Activated CD8-positive, alpha-beta memory T cell treated with anti-CD3 and anti-CD28 coated beads for 48 hours (primary cell): ENCODE data around the gene ARPC5L.

Source experiments
- DNase-seq, 3 experiments: peaks; one replicate each; pipeline ENCODE4 v3.0.0-alpha.2; 2020; ENCODE audit warnings: low read depth in 2 of 3, low spot score in 2 of 3

ARPC5L gene

DNA sequence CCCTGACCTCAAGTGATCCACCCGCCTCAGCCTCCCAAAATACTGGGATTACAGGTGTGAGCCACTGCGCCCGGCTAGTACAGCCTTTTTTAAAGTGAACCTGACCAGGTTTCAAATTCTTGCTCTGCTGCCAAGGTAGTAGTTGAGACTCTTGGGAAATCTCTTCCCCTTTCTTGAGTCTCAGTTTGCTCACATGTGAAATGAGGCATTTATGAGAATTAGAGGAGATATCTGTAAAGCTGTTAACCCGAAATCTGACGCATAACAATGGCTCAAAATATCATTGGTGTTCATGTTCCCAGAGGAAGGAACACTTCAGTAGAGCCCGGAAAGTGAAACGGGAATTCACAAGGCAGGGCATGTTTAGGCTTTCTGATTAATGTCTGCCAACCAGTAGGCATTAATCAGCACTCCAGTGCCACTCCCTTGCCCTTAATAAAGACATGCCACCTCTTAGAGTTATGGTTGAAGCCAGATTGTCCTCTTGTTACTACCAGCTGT lies 1.5 kb downstream of the ARPC5L start:
- no peak for DNase-seq

DNA sequence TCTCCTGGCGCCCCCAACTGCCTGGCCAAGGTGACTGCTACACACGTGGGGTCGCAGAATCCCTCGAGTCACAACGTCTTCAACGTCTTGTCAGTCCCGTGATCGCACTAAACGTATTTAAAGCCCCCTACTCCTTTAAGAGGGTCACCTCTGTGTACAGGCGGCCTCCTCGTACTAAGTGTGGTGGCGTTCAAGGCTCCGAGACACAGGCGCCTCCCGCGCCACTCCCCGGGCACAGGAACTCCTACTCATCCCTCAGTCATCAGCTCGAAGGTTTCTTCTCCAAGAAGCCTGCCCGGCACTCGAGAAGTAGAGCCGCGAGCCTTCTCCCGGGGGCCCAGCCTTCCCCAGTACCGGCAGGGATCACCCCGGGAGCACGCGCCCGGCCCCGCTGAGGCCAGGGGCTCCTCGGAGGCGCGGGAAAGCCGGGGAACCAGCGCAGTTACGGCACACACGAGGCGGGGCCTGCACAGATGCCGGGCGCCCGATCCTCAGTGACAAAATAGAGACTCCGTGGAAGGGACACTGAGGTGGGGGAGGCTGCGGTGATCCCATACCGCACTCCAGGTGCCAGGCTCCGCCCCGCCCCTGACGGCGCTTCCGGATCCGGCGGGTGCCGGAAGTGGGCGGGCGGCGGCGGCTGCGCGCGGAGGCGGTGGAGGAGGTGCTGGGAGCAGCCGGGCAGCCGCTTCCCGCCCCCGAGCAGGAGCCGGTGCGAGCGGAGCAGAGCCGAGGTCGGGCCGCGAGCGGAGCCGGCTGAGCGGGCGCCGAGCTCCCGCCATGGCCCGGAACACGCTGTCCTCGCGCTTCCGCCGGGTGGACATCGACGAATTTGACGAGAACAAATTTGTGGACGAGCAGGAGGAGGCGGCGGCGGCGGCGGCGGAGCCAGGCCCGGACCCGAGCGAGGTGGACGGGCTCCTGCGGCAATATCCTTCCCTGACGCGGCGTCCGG lies 6.9 kb downstream of the ARPC5L start:
- peak; percentile 74 to 95 (median 84) for DNase-seq

DNA sequence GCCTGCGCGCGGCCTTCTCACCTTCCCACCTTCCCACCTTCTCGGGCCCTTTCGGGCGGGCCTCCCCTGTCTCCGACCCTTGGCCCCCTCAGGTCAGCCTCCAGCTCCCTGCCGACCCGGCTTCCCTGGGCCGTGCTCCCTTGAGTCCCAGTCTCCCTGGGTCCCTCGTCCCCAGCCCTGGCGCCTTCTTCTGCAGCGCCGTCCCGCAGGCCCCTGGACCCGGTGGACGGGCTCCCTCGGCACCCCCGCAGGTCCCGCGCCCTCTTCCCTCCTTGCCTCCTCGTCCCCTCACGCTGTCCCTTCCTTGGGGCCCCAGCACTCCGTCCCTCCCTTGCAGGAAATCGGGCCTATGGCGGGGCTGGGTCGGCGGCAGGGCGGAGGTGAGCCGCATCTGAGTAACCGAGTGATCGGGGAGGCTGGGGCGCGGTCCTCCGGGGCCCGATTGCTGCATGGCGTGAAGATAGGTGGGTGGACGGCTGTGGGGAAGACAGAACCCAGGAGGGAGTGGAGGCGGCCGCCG lies 7.6 kb downstream of the ARPC5L start:
- DNase-seq, result no peak

GRCh38 chr9:124869986-124870560 lies 8.1 kb downstream of the ARPC5L start:
- DNase-seq, result peak; percentile 68 to 83 (median 81)

GRCh38 chr9:124870723-124871122 lies 8.8 kb downstream of the ARPC5L start:
- no peak for DNase-seq

- no peak for DNase-seq
Observed at GRCh38 chr9:124871156-124871561, 9.2 kb downstream of the ARPC5L start.

- no peak for DNase-seq
Observed at GRCh38 chr9:124873664-124874063, 11.7 kb downstream of the ARPC5L start.

DNA sequence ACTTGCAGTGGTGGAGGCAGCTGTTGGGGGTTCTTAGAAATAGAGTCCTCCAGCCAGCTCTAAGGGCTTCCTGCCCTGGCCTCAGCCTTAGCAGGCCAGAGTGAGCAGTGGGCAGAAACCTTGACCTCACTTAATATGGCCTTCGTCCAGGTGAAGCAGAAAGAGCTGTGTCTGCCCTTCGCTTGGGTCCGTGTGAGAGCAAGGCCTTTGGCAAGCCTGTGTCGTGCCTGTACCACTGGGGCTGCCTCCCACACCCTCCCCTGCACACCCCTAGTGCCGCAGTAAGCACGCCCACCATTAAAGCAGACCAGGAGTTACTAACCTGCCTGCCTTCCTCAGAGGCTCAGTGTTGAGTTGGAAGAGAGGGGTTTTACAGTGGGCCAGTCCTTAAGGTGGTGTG lies 13.6 kb downstream of the ARPC5L start:
- no peak for DNase-seq

DNA sequence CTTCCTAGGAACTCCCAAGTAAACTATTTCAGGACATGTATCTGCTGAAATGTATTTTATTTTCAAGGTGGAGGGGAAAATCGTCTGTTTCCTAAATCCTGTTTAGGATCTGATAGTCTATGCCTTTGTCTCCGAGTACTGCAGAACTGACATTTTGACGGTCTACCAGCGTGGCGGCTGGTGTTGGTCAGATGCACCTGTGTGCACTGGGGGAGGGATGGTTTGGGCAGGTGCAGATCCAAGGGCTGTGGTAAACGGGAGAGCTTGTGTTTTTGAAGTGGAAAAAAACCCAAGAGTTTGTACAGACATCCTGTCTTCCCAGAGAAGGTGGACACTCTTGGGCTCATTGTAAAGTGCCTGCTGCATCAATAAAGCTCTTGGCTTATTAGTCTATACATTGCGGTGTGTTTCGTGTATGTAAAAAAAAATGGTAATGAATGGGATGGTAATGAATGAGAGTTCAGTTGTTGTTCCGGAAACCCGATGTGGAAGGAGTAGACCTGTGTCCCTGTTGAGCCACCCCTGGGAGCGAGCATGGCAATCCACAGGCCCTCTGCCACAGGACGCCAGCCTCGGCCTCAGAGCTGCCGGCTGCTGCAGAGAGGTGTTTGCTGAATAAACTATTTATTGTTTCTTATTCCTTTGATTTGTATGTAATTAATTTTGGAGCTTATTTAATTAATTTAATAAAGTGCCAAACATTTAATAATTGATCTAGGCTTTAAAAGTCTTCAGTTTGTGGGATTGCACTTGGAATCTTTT lies 15.3 kb downstream of the ARPC5L start:
- DNase-seq, result no peak

GRCh38 chr9:124878021-124878420 lies 16.1 kb downstream of the ARPC5L start:
- DNase-seq, result no peak

DNA sequence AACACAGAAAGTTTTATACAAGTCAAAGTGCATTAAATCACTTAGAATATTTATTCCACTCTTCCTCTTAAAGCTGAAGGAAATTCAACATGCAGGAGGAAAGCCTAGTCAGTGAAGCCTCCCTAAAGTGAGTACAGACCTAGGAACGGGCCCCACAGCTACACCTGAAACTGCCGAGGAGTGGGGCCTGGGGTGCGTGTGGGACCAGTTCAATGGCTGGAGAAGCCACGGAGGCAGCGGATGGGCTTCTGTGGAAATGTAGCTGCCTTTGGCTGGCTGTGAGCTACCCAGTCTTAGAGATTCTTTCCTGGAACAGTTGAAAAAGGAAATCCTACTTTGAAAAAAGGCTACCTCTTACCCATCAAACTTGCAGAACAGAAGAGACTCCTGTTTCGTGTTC lies 16.6 kb downstream of the ARPC5L start:
- no peak for DNase-seq

- no peak for DNase-seq
Observed at GRCh38 chr9:124879226-124879625, 17.3 kb downstream of the ARPC5L start.

DNA sequence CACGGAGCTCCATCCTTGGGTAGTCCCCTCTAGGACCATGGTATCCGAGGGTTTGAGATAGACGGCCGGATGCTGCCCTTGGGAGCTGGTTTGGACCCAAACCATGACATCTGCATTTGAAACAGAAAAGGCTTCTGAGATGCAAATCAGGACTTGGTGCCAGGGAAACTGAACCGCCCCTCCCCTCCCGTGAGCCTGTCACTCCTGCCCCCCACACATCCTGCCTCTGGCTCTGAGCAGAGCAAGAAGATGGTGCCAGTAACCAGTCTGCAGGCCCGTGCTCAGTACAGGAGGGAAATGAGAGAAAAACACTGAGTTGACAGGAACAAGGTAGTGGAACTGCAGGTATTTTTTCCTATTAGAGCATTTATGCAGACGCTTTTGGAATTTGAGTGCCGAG lies 18.6 kb downstream of the ARPC5L start:
- DNase-seq, result no peak

GRCh38 chr9:124881138-124881743 lies 19.3 kb downstream of the ARPC5L start:
- DNase-seq, result no peak

DNA sequence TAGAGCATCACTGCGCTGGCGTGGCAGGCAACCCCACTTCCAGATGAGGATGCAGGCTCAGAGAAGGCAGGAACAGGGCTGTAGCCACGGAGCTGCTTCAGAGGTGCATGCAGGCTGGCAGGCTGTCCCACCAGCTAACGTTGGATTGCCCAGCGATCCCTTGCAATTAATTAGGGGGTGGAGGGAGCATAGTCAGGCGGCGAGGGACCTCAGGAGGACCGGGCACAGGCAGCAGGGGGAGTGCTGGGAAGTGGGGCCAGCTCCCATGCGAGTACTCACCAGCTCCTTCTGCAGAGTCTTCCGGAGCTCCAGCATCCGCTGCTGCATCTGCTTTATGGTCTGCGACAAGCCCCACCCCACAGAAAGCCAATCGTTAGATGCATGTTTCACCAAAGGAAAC lies 20.3 kb downstream of the ARPC5L start:
- no peak for DNase-seq

DNA sequence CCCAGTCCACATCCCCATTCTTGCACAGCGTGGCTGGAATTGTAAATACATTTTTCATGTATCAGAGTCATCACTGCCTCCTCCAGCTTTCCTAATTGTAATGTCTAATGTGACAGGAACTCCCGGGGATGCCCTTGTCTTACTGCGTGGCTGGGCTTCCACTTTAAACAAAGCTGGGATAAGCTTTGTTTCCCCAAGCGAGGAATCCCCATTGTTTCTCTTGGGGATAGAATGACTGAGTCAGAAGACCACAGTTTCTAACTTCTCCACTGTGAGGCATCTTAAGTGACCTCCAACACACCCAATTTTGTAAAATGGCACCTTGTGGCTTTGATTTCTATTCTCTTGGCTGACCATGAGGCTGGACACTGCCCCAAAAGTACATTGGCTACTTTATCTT lies 22.4 kb downstream of the ARPC5L start:
- no peak for DNase-seq

DNA sequence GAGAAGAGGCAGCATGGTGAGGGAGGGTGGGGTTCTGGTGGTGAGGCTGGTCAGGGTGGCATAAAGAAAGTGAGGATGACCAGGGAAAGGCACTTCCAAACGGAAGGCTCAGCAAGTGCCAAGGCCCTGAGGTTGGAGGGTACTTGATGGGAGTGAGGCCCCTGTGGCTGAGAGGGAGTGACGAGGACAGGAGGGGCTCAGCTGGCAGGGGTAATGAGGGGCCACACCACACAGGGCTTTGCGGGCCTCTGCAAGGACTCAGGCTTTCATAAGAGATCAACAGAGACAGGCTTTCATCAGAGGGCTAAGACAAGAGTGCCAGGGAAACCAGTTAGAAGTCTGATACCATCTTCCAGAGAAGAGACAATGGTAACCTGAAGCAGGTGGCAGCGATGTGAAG lies 23.6 kb downstream of the ARPC5L start:
- no peak for DNase-seq

- DNase-seq, result no peak
Observed at GRCh38 chr9:124886461-124886860, 24.5 kb downstream of the ARPC5L start.

DNA sequence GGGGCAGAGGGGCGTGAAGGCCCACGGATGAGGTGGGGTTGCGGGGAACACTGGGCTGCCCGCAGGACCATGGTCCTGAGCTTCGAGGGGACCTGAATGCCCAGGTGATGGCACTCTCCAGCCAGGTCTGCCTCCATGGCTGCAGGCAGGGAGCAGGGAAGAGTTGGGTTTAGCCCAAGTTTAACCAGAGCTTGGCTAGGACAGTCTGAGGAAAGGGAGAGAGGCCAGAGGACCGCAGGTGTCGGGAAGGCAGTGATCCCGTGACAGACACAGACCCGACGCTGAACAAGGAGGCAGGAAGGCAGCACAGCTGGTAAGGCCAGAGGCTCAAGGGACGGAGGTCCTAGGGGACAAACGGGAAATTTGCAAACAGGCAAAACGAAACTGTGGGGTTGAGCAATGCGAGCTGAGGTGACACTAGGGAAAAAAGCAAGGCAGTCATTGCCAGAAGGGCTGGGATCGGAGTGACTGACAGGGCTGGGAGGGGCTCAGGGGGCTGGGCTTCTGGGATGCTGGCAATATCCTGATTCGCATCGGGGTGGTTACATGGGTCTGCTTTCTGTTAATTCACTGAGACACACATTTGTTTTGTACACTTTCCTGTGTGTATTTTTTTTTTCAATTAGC lies 25.0 kb downstream of the ARPC5L start:
- no peak for DNase-seq

DNA sequence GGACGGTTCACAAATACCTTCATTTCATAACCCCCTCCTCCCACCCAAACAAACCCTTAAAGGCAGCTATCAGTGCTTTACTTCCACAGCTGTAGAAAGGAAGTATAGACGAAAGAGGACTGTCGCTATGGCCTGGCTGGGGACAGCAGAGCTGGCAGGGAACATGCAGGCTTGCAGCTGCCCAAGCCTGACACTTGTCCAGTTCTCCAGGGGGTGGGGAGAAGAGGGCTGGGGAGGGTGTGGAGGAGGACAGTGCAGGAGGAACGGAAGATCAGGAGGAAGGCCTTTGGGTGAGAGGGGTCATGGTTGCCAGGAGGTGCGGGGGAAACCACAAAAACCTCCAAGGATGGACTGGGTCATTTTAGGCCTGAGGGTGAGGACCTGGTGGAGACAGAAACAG lies 25.9 kb downstream of the ARPC5L start:
- DNase-seq, result no peak

DNA sequence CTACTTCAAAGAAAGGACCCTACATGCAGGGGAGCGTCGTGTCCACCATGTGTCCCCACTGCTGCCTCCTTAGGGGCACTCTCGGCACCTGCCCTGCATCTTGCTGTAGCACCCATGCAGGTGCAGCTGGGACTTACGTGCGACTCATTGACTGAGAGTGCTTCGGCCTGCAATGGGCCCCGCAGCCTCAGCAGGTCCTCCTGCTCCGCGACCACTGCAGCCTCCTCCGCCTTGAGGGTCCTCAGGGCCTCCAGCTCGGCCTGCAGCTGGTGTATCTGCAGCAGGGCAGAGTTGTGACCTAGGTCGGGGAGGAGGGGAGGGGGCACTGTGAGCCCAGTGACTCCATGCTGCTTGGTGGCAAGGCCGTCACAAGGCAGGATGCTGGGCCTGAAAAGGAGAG lies 27.1 kb downstream of the ARPC5L start:
- no peak for DNase-seq
